HG02759 (cell line): ENCODE results near the gene RPAP2.
A peak's percentile ranks its signal among the peaks of the same experiment; 100 is the strongest.
"Not testable (repeated sequence)": the region's sequence is repeated elsewhere in the genome, so short reads cannot be mapped to it uniquely, and the experiment has no call there.

Experiments used
- ATAC-seq: cut with Tn5 transposase; IDR thresholded peaks from one replicate; pipeline ENCODE4 v1.9.1; 2021; ENCODE audit warnings: mild to moderate bottlenecking, moderate library complexity; ENCODE audit not compliant: unreplicated experiment

RPAP2 gene

GRCh38 chr1:92374223-92374622, 75.4 kb downstream of the RPAP2 start:
- ATAC-seq = no peak

GRCh38 chr1:92376345-92376744, 77.5 kb downstream of the RPAP2 start:
- no peak for ATAC-seq

- ATAC-seq = not testable (repeated sequence)
These were observed 79.1 kb downstream of the RPAP2 start for GRCh38 chr1:92377991-92378390.

- no peak for ATAC-seq
These were observed 82.0 kb downstream of the RPAP2 start for GRCh38 chr1:92380867-92381266.

GRCh38 chr1:92393966-92394365, 95.1 kb downstream of the RPAP2 start:
- ATAC-seq = not testable (repeated sequence)

GRCh38 chr1:92398519-92398918, 99.7 kb downstream of the RPAP2 start:
- no peak for ATAC-seq

GRCh38 chr1:92399076-92399475, 100.2 kb downstream of the RPAP2 start:
- peak; percentile 95 for ATAC-seq

GRCh38 chr1:92404661-92405060, 105.8 kb downstream of the RPAP2 start:
- ATAC-seq = no peak

GRCh38 chr1:92408825-92409224, 110.0 kb downstream of the RPAP2 start:
- no peak for ATAC-seq

- no peak for ATAC-seq
These were observed 111.2 kb downstream of the RPAP2 start for GRCh38 chr1:92409946-92410549.

GRCh38 chr1:92410706-92411105, 111.8 kb downstream of the RPAP2 start:
- ATAC-seq = no peak

GRCh38 chr1:92411511-92411910, 112.7 kb downstream of the RPAP2 start:
- ATAC-seq = no peak

GRCh38 chr1:92419642-92420041, 120.8 kb downstream of the RPAP2 start:
- ATAC-seq = no peak

GRCh38 chr1:92424381-92424780, 125.5 kb downstream of the RPAP2 start:
- ATAC-seq = no peak

- no peak for ATAC-seq
These were observed 126.8 kb downstream of the RPAP2 start for GRCh38 chr1:92425617-92426016.

- no peak for ATAC-seq
These were observed 131.2 kb downstream of the RPAP2 start for GRCh38 chr1:92430030-92430429.

GRCh38 chr1:92434572-92434971, 135.7 kb downstream of the RPAP2 start:
- ATAC-seq = not testable (repeated sequence)

- no peak for ATAC-seq
These were observed 140.4 kb downstream of the RPAP2 start for GRCh38 chr1:92439291-92439690.

- no peak for ATAC-seq
These were observed 142.4 kb downstream of the RPAP2 start for GRCh38 chr1:92441316-92441696.

- no peak for ATAC-seq
These were observed 143.0 kb downstream of the RPAP2 start for GRCh38 chr1:92441697-92442342.

- no peak for ATAC-seq
These were observed 143.5 kb downstream of the RPAP2 start for GRCh38 chr1:92442351-92442750.

GRCh38 chr1:92443893-92444292, 145.0 kb downstream of the RPAP2 start:
- ATAC-seq = no peak

- ATAC-seq = no peak
These were observed 145.5 kb downstream of the RPAP2 start for GRCh38 chr1:92444351-92444750.
